ENCODE measurements around the gene NPAS3.

NPAS3 gene

GRCh38 chr14:33736299-33736825, 797.7 kb downstream of the NPAS3 start:
- no peak for DNase-seq

- DNase-seq: no peak
These were observed 798.3 kb downstream of the NPAS3 start for GRCh38 chr14:33736979-33737378.

GRCh38 chr14:33737446-33737845, 798.8 kb downstream of the NPAS3 start:
- DNase-seq: no peak

GRCh38 chr14:33738029-33738428, 799.4 kb downstream of the NPAS3 start:
- DNase-seq: no peak

- DNase-seq: no peak
These were observed 799.8 kb downstream of the NPAS3 start for GRCh38 chr14:33738491-33738890.

GRCh38 chr14:33740531-33740930, 801.9 kb downstream of the NPAS3 start:
- no peak for DNase-seq

- no peak for DNase-seq
These were observed 803.5 kb downstream of the NPAS3 start for GRCh38 chr14:33742166-33742565.

GRCh38 chr14:33745163-33745562, 806.5 kb downstream of the NPAS3 start:
- DNase-seq: no peak

GRCh38 chr14:33747749-33748148, 809.1 kb downstream of the NPAS3 start:
- no peak for DNase-seq

- DNase-seq: no peak
These were observed 815.6 kb downstream of the NPAS3 start for GRCh38 chr14:33754261-33754660.

- no peak for DNase-seq
These were observed 816.7 kb downstream of the NPAS3 start for GRCh38 chr14:33755358-33755757.

GRCh38 chr14:33756833-33757232, 818.2 kb downstream of the NPAS3 start:
- DNase-seq: no peak

GRCh38 chr14:33758547-33758946, 819.9 kb downstream of the NPAS3 start:
- DNase-seq: no peak

- DNase-seq: no peak
These were observed 823.6 kb downstream of the NPAS3 start for GRCh38 chr14:33762161-33762851.

- peak; percentile 81 to 92 for DNase-seq
These were observed 826.4 kb downstream of the NPAS3 start for GRCh38 chr14:33764876-33765650.

GRCh38 chr14:33767586-33768457, 829.1 kb downstream of the NPAS3 start:
- DNase-seq: no peak

GRCh38 chr14:33768458-33768830, 829.8 kb downstream of the NPAS3 start:
- DNase-seq: no peak

- DNase-seq: peak; percentile 89 to 96
These were observed 834.7 kb downstream of the NPAS3 start for GRCh38 chr14:33773205-33774030.

GRCh38 chr14:33774161-33774560, 835.5 kb downstream of the NPAS3 start:
- DNase-seq: peak in 1 of 2 experiments; percentile 38

GRCh38 chr14:33774723-33775470, 836.2 kb downstream of the NPAS3 start:
- DNase-seq: no peak

- DNase-seq: no peak
These were observed 838.2 kb downstream of the NPAS3 start for GRCh38 chr14:33776871-33777270.

GRCh38 chr14:33777681-33778080, 839.0 kb downstream of the NPAS3 start:
- DNase-seq: no peak
